HepG2 (cell line): ENCODE measurements around the gene CD109. TPM values are rescaled to one million over a fixed set of nuclear protein-coding genes. Genes with fewer than 3 reads are reported as not detected.

Experiments
- ATAC-seq: fragments of 200-7000 bp; cut with Tn5 transposase; 3 replicates; pipeline ENCODE4 v1.9.1; 2020; ENCODE audit warnings: mild to moderate bottlenecking, moderate library complexity
- BruUV-seq: library from RNA; stranded (reverse); fragments of 400-500 nt; replicated peaks from 2 replicates; lab custom pipeline; 2021; lab: Mats Ljungman, UMichigan
- CTCF ChIA-PET: fragments of 300-600 bp; formaldehyde crosslinking; extraction: SDS; loops from one replicate; lab custom pipeline; 2021; ENCODE audit warnings: low total read pairs, inconsistent platforms, low intra/inter-chr PET ratio; lab: Yijun Ruan, JAX
- POLR2A ChIA-PET: fragments of 350-600 bp; sonication (Branson Sonifier 250); formaldehyde crosslinking; loops from one replicate; lab custom pipeline; 2020; ENCODE audit warnings: antibody characterized with exemption, inconsistent platforms; lab: Yijun Ruan, JAX
- DNase-seq: peaks from one replicate; pipeline ENCODE4 v3.0.0-alpha.2; 2015; ENCODE audit warnings: low spot score
- FAIRE-seq: peaks from 3 replicates; lab custom pipeline; 2011; peaks lifted over from hg19 to GRCh38; lab: Jason Lieb, UNC
- H2AFZ ChIP-seq: one replicate; pipeline ENCODE4 v1.6.1; 2011; ENCODE audit warnings: low read length, inconsistent platforms
- H3K27ac ChIP-seq: fragments of 300-600 bp; 3 replicates; pipeline ENCODE4 v1.8.0; 2011; ENCODE audit warnings: mixed run types, mild to moderate bottlenecking, mixed read lengths, low read length, inconsistent platforms; ENCODE audit not compliant: insufficient read depth; ENCODE audit errors: extremely low read length
- H3K27me3 ChIP-seq, 2 experiments: fragments of 200-600 bp in 1 of 2; 2 replicates in 1 of 2; 3 replicates in 1 of 2; pipeline versions ENCODE4 v1.6.0 to v1.8.0; 2011; ENCODE audit warnings: low read length in 2 of 2, mild to moderate bottlenecking in 2 of 2, moderate library complexity in 2 of 2, inconsistent platforms in 1 of 2; ENCODE audit not compliant: insufficient read depth in 2 of 2, control insufficient read depth in 1 of 2
- H3K36me3 ChIP-seq, 2 experiments: fragments of 200-600 bp in 1 of 2; replicated peaks in 1 of 2; 2 replicates in 1 of 2; 3 replicates in 1 of 2; pipeline versions ENCODE4 v1.5.1 to v1.8.0; 2011; ENCODE audit warnings: low read length in 2 of 2, inconsistent platforms in 1 of 2; ENCODE audit not compliant: insufficient read depth in 2 of 2, control insufficient read depth in 1 of 2
- H3K4me1 ChIP-seq: 2 replicates; pipeline ENCODE4 v1.5.1; 2012; ENCODE audit warnings: low read length, inconsistent platforms; ENCODE audit not compliant: insufficient read depth
- H3K4me2 ChIP-seq: 2 replicates; pipeline ENCODE4 v1.6.0; 2011; ENCODE audit warnings: low read depth, low read length, inconsistent platforms
- H3K4me3 ChIP-seq, 3 experiments: fragments of 200-600 bp in 1 of 3; sonication (generic), shearing (Covaris generic) in 1 of 3; replicated peaks in 1 of 3; 2 replicates each; pipeline ENCODE4 v1.5.1; 2011 to 2016; ENCODE audit warnings: low read length in 3 of 3, inconsistent platforms in 2 of 3, low read depth in 2 of 3, mild to moderate bottlenecking in 2 of 3, control low read depth in 1 of 3, mixed read lengths in 1 of 3; ENCODE audit not compliant: insufficient read depth in 1 of 3
- H3K79me2 ChIP-seq: one replicate; pipeline ENCODE4 v1.6.1; 2011; ENCODE audit warnings: low read length, inconsistent platforms; ENCODE audit not compliant: insufficient read depth
- H3K9ac ChIP-seq: 2 replicates; pipeline ENCODE4 v1.6.0; 2011; ENCODE audit warnings: mild to moderate bottlenecking, low read depth, low read length, inconsistent platforms; ENCODE audit not compliant: insufficient read depth
- H3K9me3 ChIP-seq: 2 replicates; pipeline ENCODE4 v1.5.1; 2012; ENCODE audit warnings: mild to moderate bottlenecking, low read length
- H4K20me1 ChIP-seq: 2 replicates; pipeline ENCODE4 v1.6.0; 2011; ENCODE audit warnings: inconsistent platforms, mild to moderate bottlenecking, low read length, moderate library complexity; ENCODE audit not compliant: insufficient read depth
- AKNA ChIP-seq: sonication (generic); formaldehyde crosslinking; IDR thresholded peaks from 2 replicates; pipeline ENCODE4 v1.4.0; 2020; ENCODE audit warnings: missing genetic modification reagents, borderline replicate concordance
- MZF1 ChIP-seq: sonication (generic); formaldehyde crosslinking; IDR thresholded peaks from 2 replicates; pipeline ENCODE4 v1.8.1; 2023; ENCODE audit warnings: mild to moderate bottlenecking, missing genetic modification reagents, borderline replicate concordance
- REL ChIP-seq: sonication (generic); formaldehyde crosslinking; conservative IDR thresholded peaks from 2 replicates; pipeline ENCODE4 v1.8.0; 2022; ENCODE audit warnings: mild to moderate bottlenecking, missing genetic modification reagents, moderate library complexity
- SNAPC2 ChIP-seq: sonication (generic); formaldehyde crosslinking; IDR thresholded peaks from 2 replicates; pipeline ENCODE4 v1.8.1; 2022; ENCODE audit warnings: mild to moderate bottlenecking, missing genetic modification reagents
- ZBTB7A ChIP-seq: sonication (generic); formaldehyde crosslinking; IDR thresholded peaks from 2 replicates; pipeline ENCODE4 v1.8.0; 2022; ENCODE audit warnings: mild to moderate bottlenecking, missing genetic modification reagents
- ZFP62 ChIP-seq: sonication (generic); formaldehyde crosslinking; IDR thresholded peaks from 2 replicates; pipeline ENCODE4 v1.4.0; 2020; ENCODE audit warnings: missing genetic modification reagents
- ZHX1 ChIP-seq: sonication (generic); formaldehyde crosslinking; IDR thresholded peaks from 2 replicates; pipeline ENCODE4 v1.8.1; 2022; ENCODE audit warnings: low read depth, mild to moderate bottlenecking, missing genetic modification reagents
- ZNF136 ChIP-seq: sonication (generic); formaldehyde crosslinking; IDR thresholded peaks from 2 replicates; pipeline ENCODE4 v1.8.1; 2022; ENCODE audit warnings: low read depth, mild to moderate bottlenecking, moderate library complexity, missing genetic modification reagents
- ZNF414 ChIP-seq: sonication (generic); formaldehyde crosslinking; IDR thresholded peaks from 2 replicates; pipeline ENCODE4 v1.5.0; 2020; ENCODE audit warnings: missing genetic modification reagents
- ZNF574 ChIP-seq: sonication (generic); formaldehyde crosslinking; IDR thresholded peaks from 2 replicates; pipeline ENCODE4 v1.4.0; 2020; ENCODE audit warnings: missing genetic modification reagents
- ZNF776 ChIP-seq: sonication (generic); formaldehyde crosslinking; IDR thresholded peaks from 2 replicates; pipeline ENCODE4 v1.4.0; 2020; ENCODE audit warnings: mild to moderate bottlenecking, missing genetic modification reagents
- WGBS: methylation state at CpG from one replicate; pipeline ENCODE4 v1.1.6; 2017; ENCODE audit warnings: low lambda C conversion rate; 5-methylcytosine and 5-hydroxymethylcytosine counted together
- in situ Hi-C: cut with HindIII; loops from 2 replicates; pipeline ENCODE4 v1.10.0; 2017; ENCODE audit warnings: low pct_unique_long_range_greater_than_20kb; ENCODE audit not compliant: extremely low pct_ligation_motif_present
- intact Hi-C: fragments of 100-400 bp; cut with micrococcal nuclease; formaldehyde crosslinking; loops from one replicate; pipeline ENCODE4 v1.10.0; 2022; ENCODE audit not compliant: unreplicated experiment
- polyA plus RNA-seq, 8 experiments: library from polyadenylated mRNA; depleted of rRNA in 3 of 8; stranded (reverse) in 7 of 8; unstranded in 1 of 8; fragments of >200 nt; fragmentation: Illumina TruSeq in 4 of 8; extraction: Trizol in 4 of 8; gene quantifications; 2 replicates each; pipeline versions ENCODE4 v1.2.1 to v1.2.3, GENCODE V29; 2011 to 2016; ENCODE audit warnings: low read depth in 4 of 8, missing spikeins in 1 of 8, mixed read lengths in 1 of 8; ENCODE audit not compliant: insufficient read depth in 1 of 8
- total RNA-seq, 5 experiments: library from RNA; depleted of rRNA; stranded (reverse); fragments of >200 nt; fragmentation: Illumina TruSeq; extraction: Trizol; gene quantifications; 2 replicates each; pipeline ENCODE4 v1.2.3, GENCODE V29; 2016; ENCODE audit warnings: low read depth in 1 of 5

Gene CD109
- total and polyA plus RNA-seq, 2 of the 13 experiments (the other 11 are each of a cell fraction or from before 2014, with no cell fraction given): 0.93 to 2.1 TPM

GRCh38 chr6:73734832-73735453 is 38.9 kb downstream of the CD109 start:
- ATAC-seq (no peak), DNase-seq (no peak), FAIRE-seq (no peak)
- intact Hi-C loops (loop anchor here (5.0 kb wide), 2 partner anchors 67 to 672 kb away; no protein-coding TSS in a partner anchor), in situ Hi-C loops (loop anchor here (5.0 to 25.0 kb wide), 2 partner anchors 58 to 1477 kb away; partner anchors contain the start of gene COL12A1)
- no peak overlapping the region for H3K4me2 ChIP-seq
- H3K27ac ChIP-seq: no peak overlapping the region
- H3K9me3 ChIP-seq: no peaks in the 10 kb centered on the region
- H3K4me3 ChIP-seq: no peak overlapping the region
- no peak overlapping the region for H2AFZ ChIP-seq
- no peaks in the 10 kb centered on the region for H3K27me3 ChIP-seq
- CTCF ChIA-PET: no interaction called here
- POLR2A ChIA-PET: no interaction called here
- H3K36me3 ChIP-seq: no peaks in the 10 kb centered on the region
- H4K20me1 ChIP-seq: no peaks in the 10 kb centered on the region
- H3K4me1 ChIP-seq: no peaks in the 10 kb centered on the region
- H3K79me2 ChIP-seq: no peaks in the 10 kb centered on the region
- H3K9ac ChIP-seq: no peak overlapping the region
- no TSS peak for BruUV-seq
- 39% methylated on average over 2 of the region's 2 CpGs for WGBS
- no peak for TF ChIP-seq ZNF574 (CRISPR knock-in tag)
- TF ChIP-seq AKNA: no peak
- TF ChIP-seq ZNF136 (CRISPR knock-in tag): no peak
- TF ChIP-seq ZNF414 (CRISPR knock-in tag): no peak
- no peak for TF ChIP-seq ZHX1 (CRISPR knock-in tag)
- no peak for TF ChIP-seq ZBTB7A (CRISPR knock-in tag)
- TF ChIP-seq SNAPC2 (CRISPR knock-in tag): no peak
- no peak for TF ChIP-seq REL
- no peak for TF ChIP-seq ZFP62 (CRISPR knock-in tag)
- TF ChIP-seq MZF1 (CRISPR knock-in tag): no peak
- no peak for TF ChIP-seq ZNF776
